HFF-Myc (cell line): ENCODE measurements around the gene CHST4.
"Not testable (repeated sequence)": the region's sequence is repeated elsewhere in the genome, so short reads cannot be mapped to it uniquely, and the experiment has no call there.

Experiments
- DNase-seq: peaks from one replicate; pipeline ENCODE4 v3.0.0-alpha.2; 2011; ENCODE audit warnings: low read depth; ENCODE audit errors: extremely low read depth
- H3K4me3 ChIP-seq: replicated peaks from 2 replicates; pipeline ENCODE4 v1.5.1; 2011; ENCODE audit warnings: low read depth, mild to moderate bottlenecking, control low read depth, low read length
- TF ChIP-seq, protein P1 (sequence below): IDR thresholded peaks from 2 replicates; pipeline ENCODE4 v1.5.1; 2012; ENCODE audit warnings: mild to moderate bottlenecking, low read depth, low read length, control low read depth; ENCODE audit errors: missing control alignments

Gene CHST4

DNA sequence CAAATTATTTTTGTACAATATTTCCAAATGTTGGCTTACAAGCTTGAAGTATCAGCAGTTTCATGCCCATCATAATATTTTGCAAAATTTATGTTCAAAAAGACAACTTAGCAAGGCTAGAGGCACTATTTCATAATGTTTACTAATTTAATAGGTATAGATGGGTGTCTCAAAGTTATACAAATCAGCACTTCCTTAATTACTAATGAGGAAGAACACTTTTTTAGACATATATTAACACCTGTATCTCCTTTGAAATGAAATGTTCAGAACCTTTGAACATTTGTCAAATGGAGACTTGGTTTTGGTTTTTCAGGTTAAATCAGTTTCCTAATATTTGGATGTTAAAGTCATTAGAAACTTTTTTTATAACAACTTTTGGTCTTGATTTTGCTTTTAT is 48.5 kb downstream of the CHST4 start:
- TF ChIP-seq, protein P1, sequence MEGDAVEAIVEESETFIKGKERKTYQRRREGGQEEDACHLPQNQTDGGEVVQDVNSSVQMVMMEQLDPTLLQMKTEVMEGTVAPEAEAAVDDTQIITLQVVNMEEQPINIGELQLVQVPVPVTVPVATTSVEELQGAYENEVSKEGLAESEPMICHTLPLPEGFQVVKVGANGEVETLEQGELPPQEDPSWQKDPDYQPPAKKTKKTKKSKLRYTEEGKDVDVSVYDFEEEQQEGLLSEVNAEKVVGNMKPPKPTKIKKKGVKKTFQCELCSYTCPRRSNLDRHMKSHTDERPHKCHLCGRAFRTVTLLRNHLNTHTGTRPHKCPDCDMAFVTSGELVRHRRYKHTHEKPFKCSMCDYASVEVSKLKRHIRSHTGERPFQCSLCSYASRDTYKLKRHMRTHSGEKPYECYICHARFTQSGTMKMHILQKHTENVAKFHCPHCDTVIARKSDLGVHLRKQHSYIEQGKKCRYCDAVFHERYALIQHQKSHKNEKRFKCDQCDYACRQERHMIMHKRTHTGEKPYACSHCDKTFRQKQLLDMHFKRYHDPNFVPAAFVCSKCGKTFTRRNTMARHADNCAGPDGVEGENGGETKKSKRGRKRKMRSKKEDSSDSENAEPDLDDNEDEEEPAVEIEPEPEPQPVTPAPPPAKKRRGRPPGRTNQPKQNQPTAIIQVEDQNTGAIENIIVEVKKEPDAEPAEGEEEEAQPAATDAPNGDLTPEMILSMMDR: no peak
- no peak for DNase-seq

DNA sequence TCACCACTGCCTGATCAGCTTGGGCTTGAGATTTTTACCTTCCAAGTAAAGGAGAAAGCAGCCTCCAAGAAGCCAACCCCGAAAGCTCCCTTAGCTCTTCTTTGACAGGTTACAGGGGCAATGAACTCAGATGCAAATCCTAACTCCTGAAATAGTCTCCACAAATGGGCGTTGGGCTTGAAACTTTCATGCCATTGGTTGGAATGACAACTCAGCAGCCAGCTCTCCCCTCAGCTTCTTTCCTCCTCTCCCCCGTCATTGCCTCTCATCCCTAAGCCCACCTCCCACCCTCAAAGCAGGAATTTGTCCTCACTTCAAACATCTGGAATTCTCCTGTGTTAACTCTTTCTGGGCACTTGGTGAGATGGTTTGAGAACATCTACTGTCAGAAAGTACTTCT is 50.7 kb downstream of the CHST4 start, which contains the start of gene TAT:
TAT (minus strand) TSS at position 122 of the 400 bp plus-strand sequence. CDS start 677 bp downstream, outside the sequence.
- no peak for DNase-seq
- TF ChIP-seq, protein P1: no peak
- H3K4me3 ChIP-seq: no peak within 1 kb of the TSS

More for the DNA sequence above, 48.5 kb downstream of the CHST4 start:
- no peak overlapping the region for H3K4me3 ChIP-seq

DNA sequence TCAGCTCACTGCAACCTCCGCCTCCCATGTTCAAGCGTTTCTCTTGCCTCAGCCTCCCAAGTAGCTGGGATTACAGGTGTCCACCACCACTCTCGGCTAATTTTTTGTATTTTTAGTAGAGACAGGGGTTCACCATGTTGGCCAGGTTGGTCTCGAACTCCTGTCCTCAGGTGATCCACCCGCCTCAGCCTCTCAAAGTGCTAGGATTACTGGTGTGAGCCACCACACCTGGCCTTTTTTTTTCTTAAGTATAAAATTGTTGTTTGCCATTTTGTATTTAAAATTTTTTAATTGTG is 56.3 kb downstream of the CHST4 start:
- not testable (repeated sequence) for H3K4me3 ChIP-seq, DNase-seq

DNA sequence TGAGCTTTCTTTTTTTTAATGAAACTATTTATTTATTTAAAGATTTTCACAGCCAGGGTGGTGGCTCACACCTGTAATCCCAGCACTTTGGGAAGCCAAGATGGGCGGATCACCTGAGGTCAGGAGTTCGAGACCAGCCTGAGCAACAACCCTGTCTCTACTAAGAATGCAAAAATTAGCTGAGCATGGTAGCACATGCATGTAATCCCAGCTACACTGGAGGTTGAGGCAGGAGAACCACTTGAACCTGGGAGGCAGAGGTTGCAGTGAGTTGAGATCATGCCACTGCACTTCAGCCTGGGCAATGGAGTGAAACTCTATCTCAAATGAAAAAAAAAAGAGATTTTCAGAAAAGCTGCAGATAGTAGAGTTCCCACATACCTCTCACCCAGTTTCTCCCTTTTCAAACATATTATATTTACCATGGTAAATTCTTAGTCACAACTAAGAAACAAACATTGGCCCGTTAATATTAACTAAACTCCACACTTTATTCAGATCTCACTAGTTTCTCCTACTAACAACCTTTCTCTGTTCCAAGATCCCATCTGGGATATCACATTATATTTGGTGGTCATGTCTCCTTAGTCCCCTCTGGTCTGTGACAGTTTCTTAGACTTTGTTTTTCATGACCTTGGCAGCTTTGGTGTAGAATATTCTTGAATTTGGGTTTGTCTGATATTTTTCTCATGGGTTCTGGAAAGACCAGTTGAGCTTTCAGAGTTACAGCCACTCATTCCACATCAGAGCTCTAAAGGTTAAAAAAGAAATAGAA is 58.5 kb downstream of the CHST4 start:
- no peak for DNase-seq
- TF ChIP-seq, protein P1: no peak
- no peak overlapping the region for H3K4me3 ChIP-seq

- no peak for DNase-seq
- TF ChIP-seq, protein P1: no peak
- no peak overlapping the region for H3K4me3 ChIP-seq
These were observed 59.1 kb downstream of the CHST4 start for GRCh38 chr16:71585318-71585703.
